HG02870 (cell line): ENCODE results near the gene ARPC1B.
"Not testable (repeated sequence)": the region's sequence is repeated elsewhere in the genome, so short reads cannot be mapped to it uniquely, and the experiment has no call there.

Experiments used
- ATAC-seq: cut with Tn5 transposase; IDR thresholded peaks from one replicate; pipeline ENCODE4 v1.9.1; 2021; ENCODE audit warnings: mild to moderate bottlenecking, moderate library complexity; ENCODE audit not compliant: unreplicated experiment

Gene ARPC1B

GRCh38 chr7:99408379-99409191 lies 34.1 kb downstream of the ARPC1B start, which contains the start of the genes BUD31 and PDAP1:
BUD31 (plus strand) TSS chr7:99408969; CDS start chr7:99411093, 2,124 bp downstream.
PDAP1 (minus strand) TSS chr7:99408597; CDS start chr7:99408548, 49 bp downstream.
- peak; percentile 68 for ATAC-seq

GRCh38 chr7:99409192-99409572 lies 34.7 kb downstream of the ARPC1B start:
- ATAC-seq = peak; percentile 3

GRCh38 chr7:99409806-99410205 lies 35.3 kb downstream of the ARPC1B start:
- ATAC-seq = no peak

- no peak for ATAC-seq
These were observed 36.1 kb downstream of the ARPC1B start for GRCh38 chr7:99410635-99411034.

- not testable (repeated sequence) for ATAC-seq
These were observed 41.1 kb downstream of the ARPC1B start for GRCh38 chr7:99415513-99416127.

GRCh38 chr7:99418260-99418659 lies 43.7 kb downstream of the ARPC1B start:
- no peak for ATAC-seq

- no peak for ATAC-seq
These were observed 44.9 kb downstream of the ARPC1B start for GRCh38 chr7:99419323-99420021.

- ATAC-seq = no peak
These were observed 45.7 kb downstream of the ARPC1B start for GRCh38 chr7:99420213-99420612.

- ATAC-seq = no peak
These were observed 46.5 kb downstream of the ARPC1B start for GRCh38 chr7:99420986-99421385.

- no peak for ATAC-seq
These were observed 47.7 kb downstream of the ARPC1B start for GRCh38 chr7:99422186-99422585.

GRCh38 chr7:99422625-99423024 lies 48.1 kb downstream of the ARPC1B start:
- no peak for ATAC-seq

GRCh38 chr7:99424932-99425730 lies 50.6 kb downstream of the ARPC1B start:
- ATAC-seq = no peak

- ATAC-seq = no peak
These were observed 54.5 kb downstream of the ARPC1B start for GRCh38 chr7:99428972-99429566.

GRCh38 chr7:99429756-99430155 lies 55.2 kb downstream of the ARPC1B start:
- ATAC-seq = no peak

GRCh38 chr7:99431756-99432540 lies 57.4 kb downstream of the ARPC1B start:
- not testable (repeated sequence) for ATAC-seq

- no peak for ATAC-seq
These were observed 58.6 kb downstream of the ARPC1B start for GRCh38 chr7:99433158-99433557.

GRCh38 chr7:99437946-99438572 lies 63.5 kb downstream of the ARPC1B start:
- ATAC-seq = no peak

- ATAC-seq = peak; percentile 84
These were observed 64.3 kb downstream of the ARPC1B start, which contains the start of the genes CPSF4 and PTCD1 for GRCh38 chr7:99438573-99439480. CPSF4 (plus strand) TSS chr7:99438943; CDS start chr7:99439083, 140 bp downstream. PTCD1 (minus strand) TSS chr7:99438798; CDS start chr7:99435242, 3,556 bp downstream.
